Left ventricle myocardium inferior (tissue), 1 donor: ENCODE data around the gene HDAC9. TPM values are rescaled to one million over a fixed set of nuclear protein-coding genes. Genes with fewer than 3 reads are reported as not detected.

Experiments used
- DNase-seq: peaks from one replicate; pipeline ENCODE4 v3.0.0-alpha.2; 2020
- H3K27ac ChIP-seq: fragments of 200-600 bp; replicated peaks from 2 replicates; pipeline ENCODE4 v1.8.0; 2021
- H3K27me3 ChIP-seq: fragments of 200-600 bp; 2 replicates; pipeline ENCODE4 v1.8.0; 2021; ENCODE audit warnings: low read depth
- H3K36me3 ChIP-seq: fragments of 200-600 bp; 2 replicates; pipeline ENCODE4 v1.8.0; 2021
- H3K4me1 ChIP-seq: fragments of 200-600 bp; 2 replicates; pipeline ENCODE4 v1.8.0; 2021
- H3K4me3 ChIP-seq: fragments of 200-600 bp; 2 replicates; pipeline ENCODE4 v1.8.0; 2021; ENCODE audit warnings: mild to moderate bottlenecking, moderate library complexity
- H3K9me3 ChIP-seq: fragments of 200-600 bp; replicated peaks from 2 replicates; pipeline ENCODE4 v1.8.0; 2021
- CTCF ChIP-seq: fragments of 200-600 bp; IDR thresholded peaks from 2 replicates; pipeline ENCODE4 v1.8.0; 2021; ENCODE audit warnings: antibody characterized with exemption, mild to moderate bottlenecking, borderline replicate concordance
- intact Hi-C: fragments of 100-400 bp; cut with micrococcal nuclease; formaldehyde crosslinking; loops from one replicate; pipeline ENCODE4 v1.11.0; 2022
- total RNA-seq: library from RNA; stranded (reverse); fragmentation: NEBNext Ultra II Directional; extraction: Animal tissue kit (Norgen Biotek cat#: 25700); gene quantifications from one replicate; pipeline ENCODE4 v1.2.1, GENCODE V29; 2021
- donor health status: DM: no; HTN: yes; CAD: no; lungs with severe emphysema.

HDAC9 gene
- total RNA-seq, 1 donor from 2014 or later = 39.6 TPM

GRCh38 chr7:18890885-18891621, 395.5 kb downstream of the HDAC9 start:
- H3K4me1 ChIP-seq = peaks cover 29% of the 10 kb centered on the region
- H3K9me3 ChIP-seq = no peaks in the 10 kb centered on the region
- H3K4me3 ChIP-seq = no peak overlapping the region
- no peaks in the 10 kb centered on the region for H3K27me3 ChIP-seq
- TF ChIP-seq CTCF = no peak
- no peak overlapping the region for H3K27ac ChIP-seq
- H3K36me3 ChIP-seq = no peaks in the 10 kb centered on the region
- intact Hi-C loops = no loop called here
- no peak for DNase-seq

GRCh38 chr7:18893156-18893555, 397.6 kb downstream of the HDAC9 start:
- Histone ChIP-seq H3K27ac (no peak overlapping the region), H3K9me3 (no peaks in the 10 kb centered on the region), H3K36me3 (no peaks in the 10 kb centered on the region), H3K4me1 (peaks cover 29% of the 10 kb centered on the region), H3K27me3 (no peaks in the 10 kb centered on the region), H3K4me3 (no peak overlapping the region)
- DNase-seq = no peak
- intact Hi-C loops = no loop called here
- no peak for TF ChIP-seq CTCF

- no peak overlapping the region for H3K27ac ChIP-seq
- intact Hi-C loops = no loop called here
- no peaks in the 10 kb centered on the region for H3K9me3 ChIP-seq
- H3K4me1 ChIP-seq = peaks cover 24% of the 10 kb centered on the region
- no peak overlapping the region for H3K4me3 ChIP-seq
- TF ChIP-seq CTCF = no peak
- no peaks in the 10 kb centered on the region for H3K27me3 ChIP-seq
- no peaks in the 10 kb centered on the region for H3K36me3 ChIP-seq
- no peak for DNase-seq
Observed at GRCh38 chr7:18894155-18894554, 398.6 kb downstream of the HDAC9 start.

- DNase-seq = no peak
- H3K27ac ChIP-seq = no peak overlapping the region
Observed at GRCh38 chr7:18895456-18895855, 399.9 kb downstream of the HDAC9 start.

GRCh38 chr7:18896343-18896975, 400.9 kb downstream of the HDAC9 start:
- peaks cover 1% of the 10 kb centered on the region for H3K4me1 ChIP-seq
- H3K9me3 ChIP-seq = no peaks in the 10 kb centered on the region
- H3K27me3 ChIP-seq = no peaks in the 10 kb centered on the region
- H3K27ac ChIP-seq = no peak overlapping the region
- intact Hi-C loops = no loop called here
- H3K4me3 ChIP-seq = no peak overlapping the region
- DNase-seq = no peak
- H3K36me3 ChIP-seq = no peaks in the 10 kb centered on the region
- no peak for TF ChIP-seq CTCF

More at GRCh38 chr7:18895456-18895855, 399.9 kb downstream of the HDAC9 start:
- H3K4me3 ChIP-seq = no peak overlapping the region
- no peaks in the 10 kb centered on the region for H3K27me3 ChIP-seq
- peaks cover 11% of the 10 kb centered on the region for H3K4me1 ChIP-seq
- TF ChIP-seq CTCF = no peak
- H3K9me3 ChIP-seq = no peaks in the 10 kb centered on the region
- intact Hi-C loops = no loop called here
- no peaks in the 10 kb centered on the region for H3K36me3 ChIP-seq
